Measurements from ENCODE around the gene LEMD2.

Gene LEMD2

GRCh38 chr6:33740204-33740608 lies 48.7 kb downstream of the LEMD2 start:
- Histone ChIP-seq H3K4me3 (ENCODE audit: low read length) (no peak overlapping the region), H3K27me3 (replicated peaks; ENCODE audit: control insufficient read depth, insufficient read depth, low read length) (peaks cover 29% of the 10 kb centered on the region), H3K4me1 (ENCODE audit: control insufficient read depth, insufficient read depth, low read length) (peaks cover 9% of the 10 kb centered on the region), H3K36me3 (ENCODE audit: control insufficient read depth, insufficient read depth, low read length, severe bottlenecking) (no peaks in the 10 kb centered on the region), H3K9ac (ENCODE audit: low read length) (no peak overlapping the region), H3K9me3 (ENCODE audit: control insufficient read depth, low read length) (no peaks in the 10 kb centered on the region)
- DNase-seq (ENCODE audit: low read depth): peak; percentile 42

GRCh38 chr6:33739571-33739970 lies 49.4 kb downstream of the LEMD2 start:
- H3K27me3 ChIP-seq (replicated peaks; ENCODE audit: control insufficient read depth, insufficient read depth, low read length): peaks cover 29% of the 10 kb centered on the region
- H3K4me1 ChIP-seq (ENCODE audit: control insufficient read depth, insufficient read depth, low read length): peaks cover 9% of the 10 kb centered on the region
- H3K9ac ChIP-seq (ENCODE audit: low read length): no peak overlapping the region
- no peak overlapping the region for H3K4me3 ChIP-seq (ENCODE audit: low read length)
- no peaks in the 10 kb centered on the region for H3K36me3 ChIP-seq (ENCODE audit: control insufficient read depth, insufficient read depth, low read length, severe bottlenecking)
- H3K9me3 ChIP-seq (ENCODE audit: control insufficient read depth, low read length): no peaks in the 10 kb centered on the region
- DNase-seq (ENCODE audit: low read depth): no peak

GRCh38 chr6:33738879-33739278 lies 50.1 kb downstream of the LEMD2 start:
- Histone ChIP-seq H3K9ac (ENCODE audit: low read length) (no peak overlapping the region), H3K4me1 (ENCODE audit: control insufficient read depth, insufficient read depth, low read length) (peaks cover 9% of the 10 kb centered on the region), H3K36me3 (ENCODE audit: control insufficient read depth, insufficient read depth, low read length, severe bottlenecking) (no peaks in the 10 kb centered on the region), H3K4me3 (ENCODE audit: low read length) (no peak overlapping the region), H3K9me3 (ENCODE audit: control insufficient read depth, low read length) (no peaks in the 10 kb centered on the region), H3K27me3 (replicated peaks; ENCODE audit: control insufficient read depth, insufficient read depth, low read length) (peaks cover 25% of the 10 kb centered on the region)
- DNase-seq (ENCODE audit: low read depth): no peak

GRCh38 chr6:33738153-33738552 lies 50.8 kb downstream of the LEMD2 start:
- H3K4me3 ChIP-seq (ENCODE audit: low read length): no peak overlapping the region
- peaks cover 18% of the 10 kb centered on the region for H3K27me3 ChIP-seq (replicated peaks; ENCODE audit: control insufficient read depth, insufficient read depth, low read length)
- peaks cover 9% of the 10 kb centered on the region for H3K4me1 ChIP-seq (ENCODE audit: control insufficient read depth, insufficient read depth, low read length)
- H3K9me3 ChIP-seq (ENCODE audit: control insufficient read depth, low read length): no peaks in the 10 kb centered on the region
- DNase-seq (ENCODE audit: low read depth): no peak
- no peak overlapping the region for H3K9ac ChIP-seq (ENCODE audit: low read length)
- no peaks in the 10 kb centered on the region for H3K36me3 ChIP-seq (ENCODE audit: control insufficient read depth, insufficient read depth, low read length, severe bottlenecking)

GRCh38 chr6:33737267-33738026 lies 51.5 kb downstream of the LEMD2 start:
- Histone ChIP-seq H3K9me3 (ENCODE audit: control insufficient read depth, low read length) (no peaks in the 10 kb centered on the region), H3K4me1 (ENCODE audit: control insufficient read depth, insufficient read depth, low read length) (peaks cover 9% of the 10 kb centered on the region)

GRCh38 chr6:33735216-33735615 lies 53.7 kb downstream of the LEMD2 start:
- H3K27me3 ChIP-seq (replicated peaks; ENCODE audit: control insufficient read depth, insufficient read depth, low read length): peaks cover 14% of the 10 kb centered on the region
- no peak for DNase-seq (ENCODE audit: low read depth)
- H3K36me3 ChIP-seq (ENCODE audit: control insufficient read depth, insufficient read depth, low read length, severe bottlenecking): no peaks in the 10 kb centered on the region
- H3K9me3 ChIP-seq (ENCODE audit: control insufficient read depth, low read length): no peaks in the 10 kb centered on the region
- peaks cover 5% of the 10 kb centered on the region for H3K4me1 ChIP-seq (ENCODE audit: control insufficient read depth, insufficient read depth, low read length)
- H3K4me3 ChIP-seq (ENCODE audit: low read length): no peak overlapping the region
- no peak overlapping the region for H3K9ac ChIP-seq (ENCODE audit: low read length)

More at GRCh38 chr6:33737267-33738026, 51.5 kb downstream of the LEMD2 start:
- no peak overlapping the region for H3K4me3 ChIP-seq (ENCODE audit: low read length)
- no peaks in the 10 kb centered on the region for H3K36me3 ChIP-seq (ENCODE audit: control insufficient read depth, insufficient read depth, low read length, severe bottlenecking)
- H3K27me3 ChIP-seq (replicated peaks; ENCODE audit: control insufficient read depth, insufficient read depth, low read length): peaks cover 16% of the 10 kb centered on the region
- no peak for DNase-seq (ENCODE audit: low read depth)
- H3K9ac ChIP-seq (ENCODE audit: low read length): no peak overlapping the region

GRCh38 chr6:33733709-33734007 lies 55.3 kb downstream of the LEMD2 start:
- no peak overlapping the region for H3K9ac ChIP-seq (ENCODE audit: low read length)
- no peaks in the 10 kb centered on the region for H3K9me3 ChIP-seq (ENCODE audit: control insufficient read depth, low read length)
- no peaks in the 10 kb centered on the region for H3K36me3 ChIP-seq (ENCODE audit: control insufficient read depth, insufficient read depth, low read length, severe bottlenecking)
- no peaks in the 10 kb centered on the region for H3K4me1 ChIP-seq (ENCODE audit: control insufficient read depth, insufficient read depth, low read length)
- no peak for DNase-seq (ENCODE audit: low read depth)
- H3K27me3 ChIP-seq (replicated peaks; ENCODE audit: control insufficient read depth, insufficient read depth, low read length): peaks cover 21% of the 10 kb centered on the region
- H3K4me3 ChIP-seq (ENCODE audit: low read length): no peak overlapping the region

- H3K27me3 ChIP-seq (replicated peaks; ENCODE audit: control insufficient read depth, insufficient read depth, low read length): peaks cover 24% of the 10 kb centered on the region
- H3K9me3 ChIP-seq (ENCODE audit: control insufficient read depth, low read length): no peaks in the 10 kb centered on the region
- no peaks in the 10 kb centered on the region for H3K36me3 ChIP-seq (ENCODE audit: control insufficient read depth, insufficient read depth, low read length, severe bottlenecking)
- H3K9ac ChIP-seq (ENCODE audit: low read length): no peak overlapping the region
- peak; percentile 24 for DNase-seq (ENCODE audit: low read depth)
- H3K4me1 ChIP-seq (ENCODE audit: control insufficient read depth, insufficient read depth, low read length): no peaks in the 10 kb centered on the region
- no peak overlapping the region for H3K4me3 ChIP-seq (ENCODE audit: low read length)
Measured at GRCh38 chr6:33732817-33733708, 55.9 kb downstream of the LEMD2 start.

- Histone ChIP-seq H3K9me3 (ENCODE audit: control insufficient read depth, low read length) (no peaks in the 10 kb centered on the region), H3K4me1 (ENCODE audit: control insufficient read depth, insufficient read depth, low read length) (no peaks in the 10 kb centered on the region), H3K9ac (ENCODE audit: low read length) (no peak overlapping the region), H3K4me3 (ENCODE audit: low read length) (no peak overlapping the region), H3K27me3 (replicated peaks; ENCODE audit: control insufficient read depth, insufficient read depth, low read length) (peaks cover 31% of the 10 kb centered on the region), H3K36me3 (ENCODE audit: control insufficient read depth, insufficient read depth, low read length, severe bottlenecking) (no peaks in the 10 kb centered on the region)
- DNase-seq (ENCODE audit: low read depth): no peak
Measured at GRCh38 chr6:33732385-33732784, 56.5 kb downstream of the LEMD2 start.

- H3K36me3 ChIP-seq (ENCODE audit: control insufficient read depth, insufficient read depth, low read length, severe bottlenecking): no peaks in the 10 kb centered on the region
- H3K9me3 ChIP-seq (ENCODE audit: control insufficient read depth, low read length): no peaks in the 10 kb centered on the region
- H3K9ac ChIP-seq (ENCODE audit: low read length): no peak overlapping the region
- no peak for DNase-seq (ENCODE audit: low read depth)
- peaks cover 37% of the 10 kb centered on the region for H3K27me3 ChIP-seq (replicated peaks; ENCODE audit: control insufficient read depth, insufficient read depth, low read length)
- H3K4me1 ChIP-seq (ENCODE audit: control insufficient read depth, insufficient read depth, low read length): no peaks in the 10 kb centered on the region
- no peak overlapping the region for H3K4me3 ChIP-seq (ENCODE audit: low read length)
Measured at GRCh38 chr6:33731751-33732282, 57.1 kb downstream of the LEMD2 start.

- H3K4me3 ChIP-seq (ENCODE audit: low read length): no peak overlapping the region
- H3K36me3 ChIP-seq (ENCODE audit: control insufficient read depth, insufficient read depth, low read length, severe bottlenecking): no peaks in the 10 kb centered on the region
- H3K9ac ChIP-seq (ENCODE audit: low read length): no peak overlapping the region
- H3K4me1 ChIP-seq (ENCODE audit: control insufficient read depth, insufficient read depth, low read length): no peaks in the 10 kb centered on the region
- no peaks in the 10 kb centered on the region for H3K9me3 ChIP-seq (ENCODE audit: control insufficient read depth, low read length)
- DNase-seq (ENCODE audit: low read depth): no peak
- H3K27me3 ChIP-seq (replicated peaks; ENCODE audit: control insufficient read depth, insufficient read depth, low read length): peaks cover 45% of the 10 kb centered on the region
Measured at GRCh38 chr6:33731035-33731434, 57.9 kb downstream of the LEMD2 start.

All from adipocyte (in vitro differentiated cells).